Kidney (tissue), 14 donors: ENCODE measurements around the gene KDM4D. TPM values are rescaled to one million over a fixed set of nuclear protein-coding genes. Genes with fewer than 3 reads are reported as not detected.
A peak's percentile ranks its signal among the peaks of the same experiment; 100 is the strongest.
"Not testable (repeated sequence)": the region's sequence is repeated elsewhere in the genome, so short reads cannot be mapped to it uniquely, and the experiment has no call there.

Experiments
- DNase-seq, 5 donors: peaks; one replicate each; pipeline ENCODE4 v3.0.0-alpha.2; 2013 to 2020
- FAIRE-seq: peaks from 2 replicates; lab custom pipeline; 2012; peaks lifted over from hg19 to GRCh38; lab: Jason Lieb, UNC
- H3K27ac ChIP-seq, 2 donors: one replicate each; pipeline ENCODE4 v1.7.0; 2013; ENCODE audit warnings: low read depth in 2 of 2, low read length in 2 of 2, inconsistent platforms in 1 of 2
- H3K27me3 ChIP-seq: one replicate; pipeline ENCODE4 v1.7.1; 2013; ENCODE audit warnings: low read length, inconsistent platforms; ENCODE audit not compliant: control insufficient read depth, insufficient read depth
- H3K36me3 ChIP-seq, 3 donors: one replicate each; pipeline versions ENCODE4 v1.7.0 to v1.7.1; 2013; ENCODE audit warnings: low read length in 3 of 3, control low read depth in 1 of 3, inconsistent platforms in 1 of 3; ENCODE audit not compliant: insufficient read depth in 3 of 3, control insufficient read depth in 2 of 3
- H3K4me1 ChIP-seq, 3 donors: one replicate each; pipeline versions ENCODE4 v1.7.0 to v1.7.1; 2013; ENCODE audit warnings: low read length in 3 of 3, inconsistent platforms in 1 of 3, low read depth in 1 of 3; ENCODE audit not compliant: control insufficient read depth in 2 of 3, insufficient read depth in 2 of 3
- H3K4me3 ChIP-seq, 3 donors: one replicate each; pipeline versions ENCODE4 v1.7.0 to v1.8.1; 2013; ENCODE audit warnings: low read length in 3 of 3, control low read depth in 1 of 3, inconsistent platforms in 1 of 3
- H3K9ac ChIP-seq, 3 donors: one replicate each; pipeline versions ENCODE4 v1.7.0 to v1.7.1; 2013; ENCODE audit warnings: low read length in 3 of 3, control low read depth in 1 of 3, inconsistent platforms in 1 of 3
- H3K9me3 ChIP-seq, 3 donors: one replicate each; pipeline versions ENCODE4 v1.7.0 to v1.7.1; 2013; ENCODE audit warnings: low read length in 3 of 3, control low read depth in 1 of 3, inconsistent platforms in 1 of 3; ENCODE audit not compliant: control insufficient read depth in 2 of 3, insufficient read depth in 1 of 3
- CTCF ChIP-seq: IDR thresholded peaks from 3 replicates; pipeline ENCODE4 v1.5.1; 2012; ENCODE audit warnings: mild to moderate bottlenecking, moderate library complexity, borderline replicate concordance; ENCODE audit not compliant: insufficient read depth; ENCODE audit errors: extremely low read depth
- intact Hi-C: fragments of 100-400 bp; cut with DNase I; formaldehyde crosslinking; loops from one replicate; pipeline ENCODE4 v1.11.1; 2022
- polyA plus RNA-seq: library from polyadenylated mRNA; stranded (reverse); fragments of 350-450 nt; fragmentation: Illumina TruSeq; extraction: RNeasy Lipid Tissue Mini Kit (QIAGEN cat#74804); gene quantifications from one replicate; pipeline ENCODE4 v1.2.3, GENCODE V29; 2014; ENCODE audit warnings: low read depth, low replicate concordance; ENCODE audit not compliant: insufficient read depth
- total RNA-seq: library from RNA; stranded (reverse); fragmentation: NEBNext Ultra II Directional; extraction: Animal tissue kit (Norgen Biotek cat#: 25700); gene quantifications from one replicate; pipeline ENCODE4 v1.2.1, GENCODE V29; 2021
- donor health status: control.
- donor health status: control.
- donor health status: control.
- donor health status: control.
- donor health status: control.
- donor health status: DM: yes; HTN: yes; CAD: no.
- donor health status: Normal renal cell carcinoma (clear cell type).

The KDM4D gene
- total and polyA plus RNA-seq, 2 donors from 2014 or later, result 0.54 to 0.94 TPM

GRCh38 chr11:95024958-95025357 is 51.4 kb downstream of the KDM4D start, which contains the start of gene KDM4E:
KDM4E (plus strand) TSS chr11:95025258; CDS start chr11:95025558, 300 bp downstream.
- Histone ChIP-seq H3K9me3 (no peaks in the 10 kb centered on the region), H3K27me3 (no peaks in the 10 kb centered on the region), H3K36me3 (no peaks in the 10 kb centered on the region), H3K4me3 (no peak within 1 kb of the TSS), H3K27ac (no peak within 1 kb of the TSS), H3K4me1 (no peaks in the 10 kb centered on the region), H3K9ac (no peak within 1 kb of the TSS)
- DNase-seq, result no peak
- intact Hi-C loops, result no loop called here
- FAIRE-seq, result no peak
- no peak for TF ChIP-seq CTCF

GRCh38 chr11:95025594-95025993 is 52.1 kb downstream of the KDM4D start:
- H3K36me3 ChIP-seq, DNase-seq, FAIRE-seq, H3K9me3 ChIP-seq, intact Hi-C loops, H3K4me3 ChIP-seq, H3K27ac ChIP-seq, H3K27me3 ChIP-seq, H3K4me1 ChIP-seq, H3K9ac ChIP-seq: not testable (repeated sequence)

GRCh38 chr11:95028357-95028756 is 54.8 kb downstream of the KDM4D start:
- Histone ChIP-seq H3K9me3 (no peaks in the 10 kb centered on the region), H3K4me1 (no peaks in the 10 kb centered on the region), H3K27me3 (no peaks in the 10 kb centered on the region), H3K4me3 (no peak overlapping the region), H3K36me3 (no peaks in the 10 kb centered on the region), H3K27ac (no peak overlapping the region), H3K9ac (no peak overlapping the region)
- no peak for TF ChIP-seq CTCF
- FAIRE-seq (no peak), DNase-seq (peak in 1 of 5 donors; percentile 7)
- intact Hi-C loops, result no loop called here

- no peaks in the 10 kb centered on the region for H3K4me1 ChIP-seq
- DNase-seq, result no peak
- H3K36me3 ChIP-seq, result no peaks in the 10 kb centered on the region
- TF ChIP-seq CTCF, result no peak
- no peak overlapping the region for H3K9ac ChIP-seq
- no peaks in the 10 kb centered on the region for H3K9me3 ChIP-seq
- H3K4me3 ChIP-seq, result no peak overlapping the region
- FAIRE-seq, result no peak
- intact Hi-C loops, result no loop called here
- H3K27ac ChIP-seq, result no peak overlapping the region
- no peaks in the 10 kb centered on the region for H3K27me3 ChIP-seq
These were observed 59.5 kb downstream of the KDM4D start for GRCh38 chr11:95033051-95033450.
